HG02973 (cell line): ENCODE results near the gene OR51S1.
"Not testable (repeated sequence)": the region's sequence is repeated elsewhere in the genome, so short reads cannot be mapped to it uniquely, and the experiment has no call there.

ENCODE experiments used
- ATAC-seq: cut with Tn5 transposase; IDR thresholded peaks from one replicate; pipeline ENCODE4 v1.9.1; 2021; ENCODE audit warnings: moderate library complexity; ENCODE audit not compliant: unreplicated experiment

Gene OR51S1

GRCh38 chr11:4809246-4809645 is 39.8 kb downstream of the OR51S1 start:
- ATAC-seq, result no peak

GRCh38 chr11:4808476-4808875 is 40.5 kb downstream of the OR51S1 start:
- ATAC-seq, result no peak

GRCh38 chr11:4804280-4804679 is 44.7 kb downstream of the OR51S1 start, which contains the start of gene OR52R1:
Gene OR52R1, minus strand, starts transcription at chr11:4804380. Its CDS starts 0 bp downstream, at chr11:4804380.
- no peak for ATAC-seq

GRCh38 chr11:4801316-4801715 is 47.7 kb downstream of the OR51S1 start:
- ATAC-seq, result not testable (repeated sequence)

- no peak for ATAC-seq
Observed at GRCh38 chr11:4798427-4799183, 50.4 kb downstream of the OR51S1 start.
